Bronchial smooth muscle cell (primary cell): ENCODE data around the gene SKI. TPM values are rescaled to one million over a fixed set of nuclear protein-coding genes. Genes with fewer than 3 reads are reported as not detected.

Experiments
- total RNA-seq: library from RNA; depleted of rRNA; stranded (reverse); fragments of >200 nt; gene quantifications from 2 replicates; pipeline ENCODE4 v1.2.1, GENCODE V29; 2014

Gene SKI
- total RNA-seq = 11.2 and 14.3 TPM in 2 replicates

DNA sequence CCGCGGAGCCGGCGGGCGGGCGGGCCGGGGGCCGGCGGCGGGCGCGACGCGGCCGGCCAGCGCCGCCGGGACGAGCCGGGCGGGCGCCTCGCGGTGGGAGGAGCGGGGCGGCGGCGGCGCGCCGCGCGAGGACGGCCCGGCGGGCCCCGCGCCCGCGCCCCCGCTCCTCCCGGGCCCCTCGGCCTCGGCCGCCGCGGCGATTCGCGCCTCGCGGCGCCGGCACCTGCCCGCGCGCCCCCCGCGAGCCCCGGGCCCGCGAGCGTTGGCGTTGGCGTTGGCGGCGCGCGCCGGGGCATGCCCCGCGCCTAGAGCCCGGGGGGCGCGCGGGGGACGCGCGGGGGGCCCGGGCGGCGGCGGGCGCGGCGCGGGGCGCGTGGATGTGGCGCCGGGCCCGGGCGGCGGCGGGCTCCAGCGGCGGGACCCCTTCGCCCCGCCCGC is at the start of gene SKI:
Gene SKI, plus strand, starts transcription at position 163 of the 438 bp plus-strand sequence. CDS start 448 bp downstream, outside the sequence.

DNA sequence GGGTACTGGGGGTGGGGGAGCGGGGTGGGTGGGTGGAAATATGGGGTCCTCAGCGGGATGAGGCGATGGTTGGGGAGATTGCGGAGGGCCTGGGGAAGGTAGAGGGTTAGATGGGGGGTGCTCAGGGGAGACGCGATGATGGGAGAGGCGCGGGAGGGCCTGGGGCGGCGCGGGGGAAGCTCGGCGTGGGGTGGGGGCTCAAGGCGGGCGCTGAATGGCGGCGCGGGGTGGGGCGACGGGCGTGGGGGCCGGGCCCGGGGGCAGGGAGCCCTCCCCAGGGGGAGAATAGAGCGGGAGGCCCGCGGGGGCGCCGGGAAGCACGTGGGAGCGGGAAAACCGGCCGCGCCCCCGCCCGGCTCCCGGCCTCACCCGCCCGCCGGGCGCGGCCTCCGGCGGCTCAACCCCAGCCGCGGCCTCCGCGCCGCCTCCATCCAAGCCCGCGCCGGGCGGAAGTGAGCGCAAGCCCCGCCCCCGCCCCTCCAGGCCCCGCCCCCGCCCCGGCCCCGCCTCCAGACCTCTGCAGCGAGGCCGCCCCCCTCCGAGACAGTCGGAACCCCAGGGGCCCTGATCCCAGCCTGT is 33.7 kb upstream of the SKI start, which contains the start of gene FAAP20:
Gene FAAP20, minus strand, starts transcription at position 454 of the 579 bp plus-strand sequence. Its CDS starts 23 bp downstream, at position 431.

Other genes starting within 250 kb of the SKI start
- gene CFAP74, start 224.5 kb upstream of the SKI start, total RNA-seq = not detected in 2 replicates
- not detected in 2 replicates for gene GABRD, start 209.0 kb upstream of the SKI start, total RNA-seq
- gene PRKCZ, start 177.9 kb upstream of the SKI start, total RNA-seq = 3.2 and 8.5 TPM in 2 replicates
- gene FAAP20, start 33.5 kb upstream of the SKI start, total RNA-seq = 8.0 and 15.3 TPM in 2 replicates
- 9.9 and 12.1 TPM in 2 replicates for gene MORN1, start 163.2 kb downstream of the SKI start, total RNA-seq
- gene RER1, start 163.5 kb downstream of the SKI start, total RNA-seq = 73.9 and 89.9 TPM in 2 replicates
- 26.4 and 28.5 TPM in 2 replicates for gene PEX10, start 184.2 kb downstream of the SKI start, total RNA-seq
- 0.16 and 0.43 TPM in 2 replicates for gene PLCH2, start 248.0 kb downstream of the SKI start, total RNA-seq